Mucosa of descending colon (tissue), 3 donors: ENCODE results near the gene SORCS1. TPM values are rescaled to one million over a fixed set of nuclear protein-coding genes. Genes with fewer than 3 reads are reported as not detected.

Experiments used
- ATAC-seq: fragments of 200-7000 bp; cut with Tn5 transposase; one replicate; pipeline ENCODE4 v1.9.1; 2020; ENCODE audit warnings: mild to moderate bottlenecking, moderate library complexity
- DNase-seq, 3 donors: peaks; one replicate each; pipeline ENCODE4 v3.0.0-alpha.2; 2020
- H3K36me3 ChIP-seq: fragments of 200-600 bp; one replicate; pipeline ENCODE4 v1.8.0; 2021; ENCODE audit warnings: low read depth, mild to moderate bottlenecking
- H3K4me1 ChIP-seq: fragments of 200-600 bp; one replicate; pipeline ENCODE4 v1.8.0; 2021; ENCODE audit warnings: low read depth, mild to moderate bottlenecking
- H3K4me3 ChIP-seq: fragments of 200-600 bp; one replicate; pipeline ENCODE4 v1.8.0; 2021; ENCODE audit warnings: mild to moderate bottlenecking
- H3K9me3 ChIP-seq: fragments of 200-600 bp; one replicate; pipeline ENCODE4 v1.8.0; 2021; ENCODE audit warnings: mild to moderate bottlenecking
- intact Hi-C, 2 donors: fragments of 100-400 bp; cut with DNase I in 1 of 2; cut with micrococcal nuclease in 1 of 2; formaldehyde crosslinking; loops; one replicate each; pipeline versions ENCODE4 v1.11.0 to v1.11.1; 2022; cut with DNase I, micrococcal nuclease
- total RNA-seq, 3 donors: library from RNA; stranded (reverse); fragmentation: NEBNext Ultra II Directional in 2 of 3; extraction: Animal tissue kit (Norgen Biotek cat#: 25700) in 2 of 3; gene quantifications; one replicate each; pipeline versions ENCODE4 v1.2.1 to v1.2.4, GENCODE V29; 2021 to 2023
- TF ChIP-seq, protein P1 (sequence below): fragments of 200-600 bp; IDR thresholded peaks from one replicate; pipeline ENCODE4 v1.8.0; 2022; ENCODE audit warnings: antibody characterized with exemption, mild to moderate bottlenecking
- donor health status: DM: no; HTN: no; CAD: no; lungs with moderate emphysema.
- donor health status: DM: no; HTN: no; CAD: no.
- donor health status: DM: no; HTN: yes; CAD: no.

Gene SORCS1
- total RNA-seq, 3 donors from 2014 or later = 0.80 to 13.2 (median 0.93) TPM

DNA sequence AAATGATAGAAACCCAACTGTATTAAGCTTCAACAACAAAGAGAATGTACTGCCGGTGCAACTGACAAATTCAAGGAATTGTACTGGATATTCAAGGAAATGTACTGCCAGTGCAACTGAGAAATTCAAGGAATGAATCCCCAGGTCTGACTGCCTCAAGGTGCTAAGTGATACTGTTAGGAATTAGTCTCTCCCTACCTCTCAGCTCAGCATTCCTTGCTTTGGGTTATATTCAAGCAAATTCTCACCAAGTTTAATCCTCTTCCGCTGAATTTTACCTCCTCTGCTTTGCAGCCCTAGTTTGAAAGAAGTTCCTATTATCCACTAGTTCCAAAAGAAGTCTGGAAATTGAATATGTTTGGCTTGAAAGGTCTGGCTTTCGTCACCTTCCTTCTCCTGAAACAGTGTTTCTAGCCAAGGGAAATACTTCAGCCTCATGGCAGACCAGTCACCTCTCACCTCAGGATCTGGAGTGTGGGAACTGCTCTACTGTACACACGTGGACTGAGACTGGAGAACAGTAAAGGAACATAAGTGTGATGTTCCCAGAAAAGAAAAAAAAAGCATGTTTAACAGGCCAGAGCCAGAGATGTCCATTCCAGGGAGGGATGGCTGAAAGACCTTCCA is 60.4 kb downstream of the SORCS1 start:
- no peaks in the 10 kb centered on the region for H3K4me1 ChIP-seq
- H3K4me3 ChIP-seq = no peak overlapping the region
- TF ChIP-seq, protein P1, sequence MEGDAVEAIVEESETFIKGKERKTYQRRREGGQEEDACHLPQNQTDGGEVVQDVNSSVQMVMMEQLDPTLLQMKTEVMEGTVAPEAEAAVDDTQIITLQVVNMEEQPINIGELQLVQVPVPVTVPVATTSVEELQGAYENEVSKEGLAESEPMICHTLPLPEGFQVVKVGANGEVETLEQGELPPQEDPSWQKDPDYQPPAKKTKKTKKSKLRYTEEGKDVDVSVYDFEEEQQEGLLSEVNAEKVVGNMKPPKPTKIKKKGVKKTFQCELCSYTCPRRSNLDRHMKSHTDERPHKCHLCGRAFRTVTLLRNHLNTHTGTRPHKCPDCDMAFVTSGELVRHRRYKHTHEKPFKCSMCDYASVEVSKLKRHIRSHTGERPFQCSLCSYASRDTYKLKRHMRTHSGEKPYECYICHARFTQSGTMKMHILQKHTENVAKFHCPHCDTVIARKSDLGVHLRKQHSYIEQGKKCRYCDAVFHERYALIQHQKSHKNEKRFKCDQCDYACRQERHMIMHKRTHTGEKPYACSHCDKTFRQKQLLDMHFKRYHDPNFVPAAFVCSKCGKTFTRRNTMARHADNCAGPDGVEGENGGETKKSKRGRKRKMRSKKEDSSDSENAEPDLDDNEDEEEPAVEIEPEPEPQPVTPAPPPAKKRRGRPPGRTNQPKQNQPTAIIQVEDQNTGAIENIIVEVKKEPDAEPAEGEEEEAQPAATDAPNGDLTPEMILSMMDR = no peak
- intact Hi-C loops = no loop called here
- ATAC-seq (no peak), DNase-seq (no peak)
- no peaks in the 10 kb centered on the region for H3K36me3 ChIP-seq
- H3K9me3 ChIP-seq = peaks cover 4% of the 10 kb centered on the region

DNA sequence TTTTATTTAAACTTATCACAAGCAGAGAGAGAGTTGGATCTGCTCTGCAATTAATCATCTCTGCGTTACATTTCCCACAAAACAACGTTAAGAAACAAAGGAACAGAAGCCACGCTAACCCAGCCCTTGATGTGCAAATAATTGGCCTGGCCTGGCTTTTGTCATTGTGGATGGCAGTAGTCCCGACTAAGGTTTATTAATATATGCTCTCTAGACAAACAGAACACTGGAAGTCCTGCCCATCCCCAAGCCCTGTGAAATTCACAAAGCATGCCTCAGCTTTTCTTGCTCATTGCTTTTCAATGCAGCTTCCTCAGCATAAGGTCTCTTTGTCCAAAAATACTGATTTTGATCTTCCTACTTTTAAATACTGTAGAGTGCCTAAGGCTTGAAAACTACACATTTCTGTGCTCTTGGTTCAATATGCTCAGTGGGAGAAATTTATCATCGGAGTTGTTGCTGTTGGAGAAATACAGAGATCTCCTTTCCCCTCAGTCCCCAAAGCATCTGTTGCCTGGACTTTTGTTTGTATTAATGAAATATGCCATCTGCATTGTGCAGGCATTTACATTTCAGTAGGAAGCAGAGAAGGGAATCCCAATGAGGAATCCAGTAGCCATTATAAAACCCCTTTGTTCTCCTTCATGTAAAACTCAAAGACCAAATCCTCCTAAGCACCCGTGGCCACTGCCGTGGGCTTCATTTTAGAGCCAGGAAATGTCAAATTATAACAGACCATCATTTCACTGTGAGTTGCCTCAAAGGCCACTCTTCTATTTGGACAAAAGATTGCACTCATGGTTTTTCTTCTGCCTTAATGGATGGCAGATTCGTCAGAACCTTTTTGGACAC is 61.1 kb downstream of the SORCS1 start:
- no peaks in the 10 kb centered on the region for H3K4me1 ChIP-seq
- H3K9me3 ChIP-seq = no peaks in the 10 kb centered on the region
- no peaks in the 10 kb centered on the region for H3K36me3 ChIP-seq
- intact Hi-C loops = no loop called here
- TF ChIP-seq, protein P1 = no peak
- H3K4me3 ChIP-seq = no peak overlapping the region
- ATAC-seq = no peak
- DNase-seq = no peak

DNA sequence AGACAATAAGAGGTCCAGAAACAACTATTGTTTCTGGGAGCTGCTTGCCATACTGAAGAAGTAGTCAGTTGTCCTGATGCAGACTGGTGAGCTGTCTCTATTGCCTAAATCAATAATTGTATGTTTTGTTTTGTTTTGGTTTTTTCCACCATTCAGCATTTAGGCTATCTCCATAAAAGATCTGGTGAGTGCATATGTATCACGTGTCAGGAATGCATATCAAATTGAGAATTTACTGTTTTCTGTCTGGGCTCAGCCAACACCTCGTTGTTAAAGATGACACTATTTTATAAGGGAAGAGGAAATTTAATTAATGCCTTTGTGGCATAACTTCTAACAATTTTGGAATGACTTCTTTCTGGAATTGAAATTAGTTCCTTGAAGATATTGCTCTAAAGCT is 66.2 kb downstream of the SORCS1 start:
- intact Hi-C loops = no loop called here
- DNase-seq = no peak
- Histone ChIP-seq H3K36me3 (no peaks in the 10 kb centered on the region), H3K9me3 (no peaks in the 10 kb centered on the region), H3K4me3 (no peak overlapping the region), H3K4me1 (no peaks in the 10 kb centered on the region)
- no peak for ATAC-seq
- TF ChIP-seq, protein P1 = no peak

DNA sequence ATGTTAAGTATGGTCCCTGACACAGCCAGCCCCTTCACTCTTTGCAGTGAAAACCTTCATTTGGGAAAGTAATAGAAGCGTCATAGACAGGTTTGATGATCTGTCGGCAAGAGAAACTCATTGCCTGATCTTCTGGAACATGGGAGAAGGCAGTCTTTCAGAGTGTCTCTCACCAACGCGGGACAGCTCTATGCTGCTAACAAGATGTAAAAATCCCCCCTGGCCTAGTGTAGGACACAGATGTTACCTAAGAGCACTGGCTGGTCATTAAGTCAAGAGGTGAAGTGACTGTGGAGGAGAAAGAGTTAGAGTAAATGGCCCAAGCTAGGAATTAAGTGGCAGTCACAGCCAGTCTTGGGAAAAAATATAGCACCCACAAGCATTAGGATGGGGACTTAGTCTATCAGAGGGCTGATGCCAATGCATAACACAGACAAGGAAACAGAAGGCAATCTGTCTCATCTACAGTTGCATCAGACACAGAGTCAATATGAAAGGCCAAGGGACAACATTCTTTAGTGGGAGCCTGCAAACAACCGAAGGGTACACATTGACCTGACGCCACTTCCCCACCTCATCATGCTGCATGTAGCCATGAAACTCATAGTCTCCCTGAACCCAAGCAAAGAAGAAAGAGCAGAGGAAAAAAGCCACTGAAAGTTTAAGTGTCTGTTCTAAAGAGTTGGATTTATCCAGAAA is 69.5 kb downstream of the SORCS1 start:
- DNase-seq = no peak
- intact Hi-C loops = no loop called here
- no peaks in the 10 kb centered on the region for H3K9me3 ChIP-seq
- no peak for ATAC-seq
- H3K4me3 ChIP-seq = no peak overlapping the region
- no peaks in the 10 kb centered on the region for H3K36me3 ChIP-seq
- TF ChIP-seq, protein P1 = no peak
- no peaks in the 10 kb centered on the region for H3K4me1 ChIP-seq

DNA sequence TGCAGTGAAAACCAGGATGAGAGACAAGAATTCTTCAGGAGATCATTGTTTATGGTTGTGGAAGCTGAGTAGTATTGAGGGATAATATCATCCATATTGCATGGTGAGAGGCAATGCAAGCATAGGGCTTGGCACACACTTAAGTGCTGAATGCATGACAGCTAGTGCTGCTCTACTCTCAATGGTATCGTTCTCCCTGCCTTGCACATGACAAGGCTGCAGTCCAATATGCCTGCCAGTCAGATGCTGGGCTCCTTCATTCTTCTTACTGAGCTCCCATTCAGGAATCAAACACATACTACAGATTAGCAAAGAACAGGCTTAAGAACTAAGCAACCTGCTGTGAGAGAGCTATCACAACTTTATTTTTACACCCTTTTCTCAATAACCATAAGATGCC is 72.2 kb downstream of the SORCS1 start:
- intact Hi-C loops = no loop called here
- Histone ChIP-seq H3K4me3 (no peak overlapping the region), H3K9me3 (no peaks in the 10 kb centered on the region), H3K4me1 (no peaks in the 10 kb centered on the region), H3K36me3 (no peaks in the 10 kb centered on the region)
- TF ChIP-seq, protein P1 = no peak
- no peak for DNase-seq
- ATAC-seq = no peak
